SU-DHL-6 (cell line): Measurements from ENCODE around the gene GNA14.

Experiments used
- EZH2phosphoT487 ChIP-seq: fragments of 200-600 bp; sonication (generic), shearing (Covaris generic); conservative IDR thresholded peaks from 2 replicates; pipeline ENCODE4 v1.6.1; 2018; ENCODE audit warnings: mild to moderate bottlenecking, antibody characterized with exemption, low read length, moderate library complexity, mixed read lengths
- TF ChIP-seq, protein P1 (sequence below): fragments of 200-600 bp; sonication (generic); IDR thresholded peaks from one replicate; pipeline ENCODE4 v1.5.1; 2017; ENCODE audit warnings: antibody characterized with exemption, mild to moderate bottlenecking, low read length, moderate library complexity; ENCODE audit not compliant: insufficient read depth, poor library complexity, severe bottlenecking

DNA sequence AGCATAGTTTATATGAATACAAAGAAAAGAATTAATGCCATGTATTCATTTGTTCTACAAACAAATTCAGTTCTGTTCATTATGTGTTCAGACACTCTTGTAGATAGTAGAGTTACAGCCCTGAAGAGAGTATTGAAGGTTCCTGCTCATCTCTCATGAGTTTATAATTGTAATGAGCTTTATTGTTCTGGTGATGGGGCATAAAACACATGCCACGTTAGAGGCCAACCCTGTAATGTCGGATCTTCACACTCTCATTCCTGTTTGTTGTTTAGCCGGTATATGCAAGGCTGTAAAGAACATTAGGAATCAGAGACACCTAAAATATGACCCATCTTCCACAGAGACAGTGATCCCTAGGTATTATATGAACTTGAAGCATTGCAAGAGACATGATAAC is 256.3 kb downstream of the GNA14 start:
- TF ChIP-seq EZH2phosphoT487: no peak
- TF ChIP-seq, protein P1, sequence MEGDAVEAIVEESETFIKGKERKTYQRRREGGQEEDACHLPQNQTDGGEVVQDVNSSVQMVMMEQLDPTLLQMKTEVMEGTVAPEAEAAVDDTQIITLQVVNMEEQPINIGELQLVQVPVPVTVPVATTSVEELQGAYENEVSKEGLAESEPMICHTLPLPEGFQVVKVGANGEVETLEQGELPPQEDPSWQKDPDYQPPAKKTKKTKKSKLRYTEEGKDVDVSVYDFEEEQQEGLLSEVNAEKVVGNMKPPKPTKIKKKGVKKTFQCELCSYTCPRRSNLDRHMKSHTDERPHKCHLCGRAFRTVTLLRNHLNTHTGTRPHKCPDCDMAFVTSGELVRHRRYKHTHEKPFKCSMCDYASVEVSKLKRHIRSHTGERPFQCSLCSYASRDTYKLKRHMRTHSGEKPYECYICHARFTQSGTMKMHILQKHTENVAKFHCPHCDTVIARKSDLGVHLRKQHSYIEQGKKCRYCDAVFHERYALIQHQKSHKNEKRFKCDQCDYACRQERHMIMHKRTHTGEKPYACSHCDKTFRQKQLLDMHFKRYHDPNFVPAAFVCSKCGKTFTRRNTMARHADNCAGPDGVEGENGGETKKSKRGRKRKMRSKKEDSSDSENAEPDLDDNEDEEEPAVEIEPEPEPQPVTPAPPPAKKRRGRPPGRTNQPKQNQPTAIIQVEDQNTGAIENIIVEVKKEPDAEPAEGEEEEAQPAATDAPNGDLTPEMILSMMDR: no peak
